ENCODE results near the gene CSF2. TPM values are rescaled to one million over a fixed set of nuclear protein-coding genes. Genes with fewer than 3 reads are reported as not detected.

The CSF2 gene
- total RNA-seq, 1 experiment from 2014 or later = 0.80 TPM

DNA sequence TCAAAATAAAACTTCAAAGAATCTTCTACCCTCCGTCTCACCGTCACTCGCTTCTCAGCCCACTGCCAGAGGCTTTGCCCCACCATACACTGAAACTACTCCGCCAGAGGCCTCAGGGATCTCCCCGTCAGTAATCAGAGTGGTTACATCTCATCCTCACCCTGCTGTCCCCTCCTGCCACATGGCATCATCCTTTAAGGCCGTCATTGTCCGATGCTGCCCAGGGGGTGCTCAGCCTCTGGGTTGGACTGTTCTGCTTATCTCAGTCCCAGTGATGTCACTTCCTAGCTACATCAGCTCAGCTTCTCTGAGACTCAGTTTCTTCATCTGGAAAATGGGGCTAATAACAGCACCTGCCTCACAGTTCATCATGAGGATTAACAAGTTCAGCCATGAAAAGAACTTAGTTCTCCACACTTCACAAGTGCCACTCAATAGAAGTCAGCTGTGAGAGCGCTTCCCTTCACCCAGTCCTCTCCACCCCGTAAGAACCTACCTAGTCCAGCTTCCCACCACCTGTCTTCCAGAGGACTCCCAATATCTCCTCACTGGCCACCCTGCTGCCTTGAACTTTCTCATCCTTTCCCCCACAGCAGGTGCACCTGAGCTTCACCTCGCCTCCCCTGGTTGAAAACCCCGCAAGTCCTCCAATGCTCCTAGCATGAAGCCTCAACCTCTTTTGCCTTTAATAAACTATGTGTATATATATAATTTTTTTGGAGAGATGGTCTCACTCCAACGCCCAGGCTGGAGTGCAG is 15.9 kb upstream of the CSF2 start:
- intact Hi-C loops (cut with micrococcal nuclease; ENCODE audit: unreplicated experiment) = no loop called here
- TF ChIP-seq, protein P1, sequence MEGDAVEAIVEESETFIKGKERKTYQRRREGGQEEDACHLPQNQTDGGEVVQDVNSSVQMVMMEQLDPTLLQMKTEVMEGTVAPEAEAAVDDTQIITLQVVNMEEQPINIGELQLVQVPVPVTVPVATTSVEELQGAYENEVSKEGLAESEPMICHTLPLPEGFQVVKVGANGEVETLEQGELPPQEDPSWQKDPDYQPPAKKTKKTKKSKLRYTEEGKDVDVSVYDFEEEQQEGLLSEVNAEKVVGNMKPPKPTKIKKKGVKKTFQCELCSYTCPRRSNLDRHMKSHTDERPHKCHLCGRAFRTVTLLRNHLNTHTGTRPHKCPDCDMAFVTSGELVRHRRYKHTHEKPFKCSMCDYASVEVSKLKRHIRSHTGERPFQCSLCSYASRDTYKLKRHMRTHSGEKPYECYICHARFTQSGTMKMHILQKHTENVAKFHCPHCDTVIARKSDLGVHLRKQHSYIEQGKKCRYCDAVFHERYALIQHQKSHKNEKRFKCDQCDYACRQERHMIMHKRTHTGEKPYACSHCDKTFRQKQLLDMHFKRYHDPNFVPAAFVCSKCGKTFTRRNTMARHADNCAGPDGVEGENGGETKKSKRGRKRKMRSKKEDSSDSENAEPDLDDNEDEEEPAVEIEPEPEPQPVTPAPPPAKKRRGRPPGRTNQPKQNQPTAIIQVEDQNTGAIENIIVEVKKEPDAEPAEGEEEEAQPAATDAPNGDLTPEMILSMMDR (IDR thresholded peaks at IDR 0.05; ENCODE audit: unreplicated experiment) = no peak
- BruUV-seq (replicated peaks) = no TSS peak
- Mint-ChIP-seq H3K4me1 (ENCODE audit: low read depth, unreplicated experiment) (no peaks in the 10 kb centered on the region), H3K9me3 (ENCODE audit: low read depth, unreplicated experiment) (no peaks in the 10 kb centered on the region), H3K4me3 (ENCODE audit: low read depth, unreplicated experiment) (no peak overlapping the region), H3K36me3 (ENCODE audit: insufficient read depth, unreplicated experiment) (no peaks in the 10 kb centered on the region), H3K27me3 (ENCODE audit: unreplicated experiment) (peaks cover 51% of the 10 kb centered on the region), H3K27ac (ENCODE audit: unreplicated experiment) (no peak overlapping the region)
- CTCF ChIA-PET = interaction anchor here (0.6 kb wide), 2 partner anchors 235 to 457 kb away, joined by 3 to 5 read pairs; no protein-coding TSS in a partner anchor
- DNase-seq = no peak

DNA sequence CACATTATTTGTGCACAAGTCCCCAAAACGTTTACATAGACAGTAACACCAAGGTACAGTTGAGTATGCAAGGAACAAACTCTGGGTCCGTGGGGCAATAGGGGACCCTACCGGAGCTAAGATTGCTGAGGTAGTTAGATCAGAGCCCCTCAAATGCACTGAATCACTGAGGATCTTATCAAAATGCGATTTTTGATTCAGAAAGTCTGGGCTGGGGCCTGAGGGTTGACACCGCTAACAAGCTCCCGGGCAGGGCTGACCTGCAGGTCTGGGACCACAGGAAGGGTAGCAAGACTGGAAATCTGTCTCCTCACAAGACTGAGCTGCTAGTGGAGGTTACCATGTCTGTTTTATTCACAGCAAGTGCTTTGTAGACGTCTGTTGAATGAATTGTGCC is 14.9 kb upstream of the CSF2 start:
- TF ChIP-seq, protein P1 (IDR thresholded peaks at IDR 0.05; ENCODE audit: unreplicated experiment) = no peak

DNA sequence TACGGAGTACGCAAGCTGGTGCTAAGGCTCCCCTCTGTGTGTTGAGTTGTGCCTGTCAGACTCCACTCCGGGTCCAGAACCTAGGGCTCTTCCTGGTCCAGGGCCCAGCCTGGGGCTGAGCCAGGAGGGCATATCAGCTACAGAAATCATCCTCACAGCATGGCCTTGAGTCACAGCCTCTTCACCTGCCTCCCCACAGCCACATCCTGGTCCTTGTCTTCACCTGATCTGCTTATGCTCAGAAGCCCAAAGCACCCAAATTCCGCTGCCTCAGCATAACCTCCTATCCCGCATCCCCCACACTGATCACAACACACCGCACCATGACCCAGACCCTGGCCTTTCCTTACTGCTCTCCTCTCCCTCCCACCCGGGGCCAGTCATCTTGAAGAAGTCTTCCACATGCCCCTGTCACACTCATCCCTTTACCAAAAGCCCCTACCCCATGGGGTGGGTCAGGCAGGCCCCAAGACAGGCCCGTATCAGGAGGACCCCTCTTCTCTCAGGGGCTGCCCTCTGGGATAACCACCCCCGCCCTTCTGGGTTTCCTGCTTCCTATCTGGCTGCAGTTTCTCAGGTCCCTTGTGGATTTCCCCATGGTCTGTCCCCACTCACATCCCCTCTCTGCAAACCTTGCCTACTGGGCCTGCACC is 14.4 kb upstream of the CSF2 start:
- Mint-ChIP-seq H3K27ac (ENCODE audit: unreplicated experiment) (no peak overlapping the region), H3K27me3 (ENCODE audit: unreplicated experiment) (peaks cover 36% of the 10 kb centered on the region), H3K4me3 (ENCODE audit: low read depth, unreplicated experiment) (no peak overlapping the region), H3K4me1 (ENCODE audit: low read depth, unreplicated experiment) (no peaks in the 10 kb centered on the region), H3K36me3 (ENCODE audit: insufficient read depth, unreplicated experiment) (no peaks in the 10 kb centered on the region), H3K9me3 (ENCODE audit: low read depth, unreplicated experiment) (no peaks in the 10 kb centered on the region)
- CTCF ChIA-PET = no interaction called here
- no TSS peak for BruUV-seq (replicated peaks)
- intact Hi-C loops (cut with micrococcal nuclease; ENCODE audit: unreplicated experiment) = no loop called here
- no peak for DNase-seq
- TF ChIP-seq, protein P1 (IDR thresholded peaks at IDR 0.05; ENCODE audit: unreplicated experiment) = no peak

More for the DNA sequence above, 14.9 kb upstream of the CSF2 start:
- Mint-ChIP-seq H3K4me1 (ENCODE audit: low read depth, unreplicated experiment) (no peaks in the 10 kb centered on the region), H3K27ac (ENCODE audit: unreplicated experiment) (no peak overlapping the region), H3K27me3 (ENCODE audit: unreplicated experiment) (peaks cover 41% of the 10 kb centered on the region), H3K4me3 (ENCODE audit: low read depth, unreplicated experiment) (no peak overlapping the region), H3K9me3 (ENCODE audit: low read depth, unreplicated experiment) (no peaks in the 10 kb centered on the region), H3K36me3 (ENCODE audit: insufficient read depth, unreplicated experiment) (no peaks in the 10 kb centered on the region)
- intact Hi-C loops (cut with micrococcal nuclease; ENCODE audit: unreplicated experiment) = no loop called here
- BruUV-seq (replicated peaks) = no TSS peak
- no peak for DNase-seq
- CTCF ChIA-PET = no interaction called here

DNA sequence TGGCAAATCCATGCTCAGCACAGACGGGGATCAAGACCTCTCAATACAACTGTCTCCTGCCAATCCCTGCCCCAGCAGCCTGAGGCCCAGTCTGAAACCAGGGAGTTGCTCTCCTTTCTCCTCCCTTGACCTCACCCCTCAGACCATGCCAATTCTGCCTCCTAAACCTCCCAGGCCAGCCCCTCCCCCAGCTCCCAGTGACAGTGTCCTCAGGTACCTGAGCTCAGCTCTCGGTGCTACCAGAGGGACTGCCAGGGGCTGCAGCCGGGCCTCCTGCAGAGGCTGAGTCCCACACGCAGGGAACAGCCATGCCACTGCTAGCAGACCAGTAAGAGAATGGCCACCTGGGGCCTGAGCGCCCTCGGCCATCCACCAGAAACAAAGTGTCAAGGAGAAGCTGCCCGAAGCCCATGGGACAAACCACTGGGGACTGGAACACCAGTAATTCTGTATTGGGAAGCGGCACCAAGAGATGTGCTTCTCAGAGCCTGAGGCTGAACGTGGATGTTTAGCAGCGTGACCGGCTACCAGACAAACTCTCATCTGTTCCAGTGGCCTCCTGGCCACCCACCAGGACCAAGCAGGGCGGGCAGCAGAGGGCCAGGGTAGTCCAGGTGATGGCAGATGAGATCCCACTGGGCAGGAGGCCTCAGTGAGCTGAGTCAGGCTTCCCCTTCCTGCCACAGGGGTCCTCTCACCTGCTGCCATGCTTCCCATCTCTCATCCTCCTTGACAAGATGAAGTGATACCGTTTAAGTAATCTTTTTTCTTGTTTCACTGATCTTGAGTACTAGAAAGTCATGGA is 13.7 kb upstream of the CSF2 start:
- Mint-ChIP-seq H3K36me3 (ENCODE audit: insufficient read depth, unreplicated experiment) (no peaks in the 10 kb centered on the region), H3K9me3 (ENCODE audit: low read depth, unreplicated experiment) (no peaks in the 10 kb centered on the region), H3K4me1 (ENCODE audit: low read depth, unreplicated experiment) (no peaks in the 10 kb centered on the region), H3K27me3 (ENCODE audit: unreplicated experiment) (peaks cover 28% of the 10 kb centered on the region), H3K4me3 (ENCODE audit: low read depth, unreplicated experiment) (no peak overlapping the region), H3K27ac (ENCODE audit: unreplicated experiment) (no peak overlapping the region)
- no peak for DNase-seq
- no TSS peak for BruUV-seq (replicated peaks)
- TF ChIP-seq, protein P1 (IDR thresholded peaks at IDR 0.05; ENCODE audit: unreplicated experiment) = no peak
- CTCF ChIA-PET = no interaction called here
- intact Hi-C loops (cut with micrococcal nuclease; ENCODE audit: unreplicated experiment) = loop anchor here (5.0 kb wide), 1 partner anchor 638 kb away; no protein-coding TSS in a partner anchor
